GM21737 (cell line): ENCODE measurements around the gene CCL7.

Experiments used
- ATAC-seq: cut with Tn5 transposase; IDR thresholded peaks from one replicate; pipeline ENCODE4 v1.9.1; 2021; ENCODE audit warnings: mild to moderate bottlenecking, moderate library complexity; ENCODE audit not compliant: unreplicated experiment

The CCL7 gene

DNA sequence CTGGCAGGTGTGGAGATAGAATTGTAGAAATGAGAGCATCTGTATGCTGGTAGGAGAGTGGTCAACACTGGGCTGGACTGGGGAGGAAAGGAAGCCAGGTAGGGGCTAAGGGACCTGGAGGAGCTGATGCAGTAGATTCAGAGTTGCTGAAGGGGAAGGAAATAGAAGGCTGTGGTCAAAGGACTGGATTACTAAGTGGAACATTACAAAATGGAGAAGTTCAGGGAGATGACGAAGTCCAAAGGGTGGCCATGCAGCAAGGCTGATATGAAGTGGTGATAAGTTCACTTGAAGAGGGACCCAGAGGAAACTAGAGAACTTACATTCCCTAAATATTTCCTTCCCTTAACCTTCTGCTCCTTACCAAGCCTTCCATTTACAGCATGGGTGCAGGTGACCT lies 23.6 kb upstream of the CCL7 start:
- ATAC-seq, result no peak

GRCh38 chr17:34246881-34247280 lies 23.1 kb upstream of the CCL7 start:
- ATAC-seq, result no peak

DNA sequence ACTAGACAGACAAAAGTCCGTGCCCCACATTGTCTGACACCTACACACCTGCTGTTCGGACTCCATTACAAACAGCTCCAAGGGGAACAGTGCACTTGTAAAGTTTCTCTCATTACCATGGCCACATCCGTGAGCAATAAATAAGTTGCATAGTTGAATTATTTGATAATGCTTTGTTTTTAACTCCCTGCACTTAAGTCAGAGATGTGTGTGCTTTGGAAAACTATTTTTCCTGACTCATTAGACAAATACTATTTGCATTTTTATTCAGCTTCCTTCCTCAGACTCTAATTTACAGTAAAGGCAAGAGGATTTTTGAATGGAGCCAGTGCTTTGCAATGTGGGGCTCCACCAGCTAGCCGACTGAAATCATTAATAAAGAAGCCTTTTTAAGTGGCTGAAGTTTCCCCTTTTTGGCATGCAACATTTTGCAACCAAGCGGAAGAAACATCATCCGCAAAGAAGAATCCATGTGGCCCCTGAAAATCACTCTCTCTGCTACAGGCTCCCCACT lies 21.5 kb upstream of the CCL7 start:
- ATAC-seq, result no peak

DNA sequence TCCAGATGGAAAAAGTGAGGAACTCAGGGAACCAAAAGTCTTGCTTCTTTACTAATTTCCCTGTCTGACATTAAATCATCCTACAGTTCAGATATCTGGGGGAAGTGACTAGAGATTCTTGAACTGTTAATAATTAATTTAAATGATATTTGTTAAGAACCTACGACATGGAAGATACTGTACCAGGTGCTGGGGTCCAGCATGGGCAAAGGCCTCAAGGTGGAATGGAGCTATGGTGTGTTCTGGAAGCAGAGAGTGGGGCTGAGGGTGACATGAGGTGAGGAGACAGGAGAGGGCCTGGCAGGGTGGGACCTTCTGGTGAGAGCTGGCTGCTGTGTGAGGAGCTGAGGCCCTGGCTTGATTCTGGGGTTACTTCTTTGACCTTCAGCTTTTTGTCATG lies 21.0 kb upstream of the CCL7 start:
- no peak for ATAC-seq

GRCh38 chr17:34249478-34249877 lies 20.5 kb upstream of the CCL7 start:
- no peak for ATAC-seq

DNA sequence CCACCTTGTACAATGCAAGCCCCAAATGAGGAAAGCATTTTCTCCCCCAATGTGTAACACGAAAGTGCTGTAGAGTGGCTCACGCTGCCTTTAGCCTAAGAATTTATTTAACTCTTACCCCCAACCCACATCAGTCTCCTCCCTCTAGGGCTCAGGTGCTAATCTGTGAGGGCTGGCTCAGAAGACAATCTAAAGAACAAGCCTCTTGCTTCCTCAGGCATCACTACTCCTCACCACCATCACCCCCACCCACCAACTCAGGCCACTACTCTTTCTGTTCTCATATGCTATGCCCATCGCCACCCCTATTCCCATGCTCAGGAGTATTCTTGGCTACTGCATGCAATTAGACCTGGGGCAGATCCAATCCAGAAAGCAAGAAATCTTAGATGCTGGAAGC lies 18.8 kb upstream of the CCL7 start:
- no peak for ATAC-seq

- no peak for ATAC-seq
Measured at GRCh38 chr17:34252095-34252443, 18.0 kb upstream of the CCL7 start.

DNA sequence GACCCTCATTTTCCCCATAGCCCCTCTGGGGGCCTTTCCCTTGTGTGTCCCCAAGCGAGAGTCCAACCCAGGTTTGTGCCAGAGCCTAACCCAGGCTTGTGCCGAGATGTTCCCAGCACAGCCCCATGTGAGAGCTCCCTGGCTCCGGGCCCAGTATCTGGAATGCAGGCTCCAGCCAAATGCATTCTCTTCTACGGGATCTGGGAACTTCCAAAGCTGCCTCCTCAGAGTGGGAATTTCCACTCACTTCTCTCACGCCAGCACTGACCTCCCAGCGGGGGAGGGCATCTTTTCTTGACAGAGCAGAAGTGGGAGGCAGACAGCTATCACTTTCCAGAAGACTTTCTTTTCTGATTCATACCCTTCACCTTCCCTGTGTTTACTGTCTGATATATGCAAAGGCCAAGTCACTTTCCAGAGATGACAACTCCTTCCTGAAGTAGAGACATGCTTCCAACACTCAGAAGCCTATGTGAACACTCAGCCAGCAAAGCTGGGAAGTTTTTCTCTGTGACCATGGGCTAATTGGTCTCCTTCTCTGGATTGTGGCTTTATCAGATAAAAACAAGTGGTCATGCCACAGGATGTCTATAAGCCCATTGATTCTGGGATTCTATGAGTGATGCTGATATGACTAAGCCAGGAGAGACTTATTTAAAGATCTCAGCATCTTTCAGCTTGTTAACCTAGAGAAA lies 17.4 kb upstream of the CCL7 start:
- no peak for ATAC-seq

DNA sequence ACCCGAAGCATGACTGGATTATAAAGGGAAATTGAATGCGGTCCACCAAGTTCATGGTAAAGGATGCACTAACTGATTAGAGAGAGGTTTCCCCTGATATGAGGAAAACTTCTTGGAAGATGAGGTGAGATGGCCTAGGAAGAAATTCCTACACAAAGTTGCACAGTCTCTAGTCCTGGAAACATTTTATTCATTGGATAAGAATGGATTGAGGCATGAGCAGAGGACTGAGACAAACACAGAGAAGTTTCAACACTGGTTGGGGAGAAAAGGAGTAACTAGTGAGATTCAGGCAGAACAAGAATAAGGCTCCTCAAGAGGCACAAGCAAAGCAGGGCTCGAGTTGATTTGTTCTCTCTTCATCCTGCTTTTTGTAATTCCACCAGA lies 16.9 kb upstream of the CCL7 start:
- ATAC-seq, result no peak

DNA sequence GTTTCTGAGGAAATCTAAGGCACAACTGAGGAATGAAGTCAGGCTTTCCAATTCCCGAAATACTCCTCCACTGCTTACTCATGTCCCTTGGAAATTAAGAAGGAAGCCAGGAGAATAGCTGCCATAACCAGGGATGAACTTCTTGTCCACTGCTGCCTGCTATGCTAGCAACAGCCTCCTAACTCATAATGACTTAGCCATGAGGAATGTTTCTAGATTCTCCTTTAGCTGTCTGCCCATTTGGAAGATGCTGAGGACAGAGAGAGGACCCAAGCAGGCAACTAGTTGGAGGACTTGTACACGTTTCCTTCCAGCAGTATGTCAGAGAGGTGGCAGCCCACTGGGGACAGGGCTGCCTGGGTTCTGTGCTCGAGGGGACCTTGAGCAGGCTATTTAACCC lies 15.9 kb upstream of the CCL7 start:
- ATAC-seq, result no peak

- ATAC-seq, result no peak
Measured at GRCh38 chr17:34254651-34255380, 15.2 kb upstream of the CCL7 start, which contains the start of gene CCL2. Gene CCL2 (plus strand): TSS chr17:34255285. CDS start chr17:34255350, 65 bp downstream.

DNA sequence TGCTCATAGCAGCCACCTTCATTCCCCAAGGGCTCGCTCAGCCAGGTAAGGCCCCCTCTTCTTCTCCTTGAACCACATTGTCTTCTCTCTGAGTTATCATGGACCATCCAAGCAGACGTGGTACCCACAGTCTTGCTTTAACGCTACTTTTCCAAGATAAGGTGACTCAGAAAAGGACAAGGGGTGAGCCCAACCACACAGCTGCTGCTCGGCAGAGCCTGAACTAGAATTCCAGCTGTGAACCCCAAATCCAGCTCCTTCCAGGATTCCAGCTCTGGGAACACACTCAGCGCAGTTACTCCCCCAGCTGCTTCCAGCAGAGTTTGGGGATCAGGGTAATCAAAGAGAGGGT lies 14.7 kb upstream of the CCL7 start:
- ATAC-seq, result no peak

DNA sequence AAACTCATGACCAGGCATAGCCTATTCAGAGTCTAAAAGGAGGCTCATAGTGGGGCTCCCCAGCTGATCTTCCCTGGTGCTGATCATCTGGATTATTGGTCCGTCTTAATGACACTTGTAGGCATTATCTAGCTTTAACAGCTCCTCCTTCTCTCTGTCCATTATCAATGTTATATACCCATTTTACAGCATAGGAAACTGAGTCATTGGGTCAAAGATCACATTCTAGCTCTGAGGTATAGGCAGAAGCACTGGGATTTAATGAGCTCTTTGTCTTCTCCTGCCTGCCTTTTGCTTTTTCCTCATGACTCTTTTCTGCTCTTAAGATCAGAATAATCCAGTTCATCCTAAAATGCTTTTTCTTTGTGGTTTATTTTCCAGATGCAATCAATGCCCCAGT lies 14.2 kb upstream of the CCL7 start:
- ATAC-seq, result no peak

DNA sequence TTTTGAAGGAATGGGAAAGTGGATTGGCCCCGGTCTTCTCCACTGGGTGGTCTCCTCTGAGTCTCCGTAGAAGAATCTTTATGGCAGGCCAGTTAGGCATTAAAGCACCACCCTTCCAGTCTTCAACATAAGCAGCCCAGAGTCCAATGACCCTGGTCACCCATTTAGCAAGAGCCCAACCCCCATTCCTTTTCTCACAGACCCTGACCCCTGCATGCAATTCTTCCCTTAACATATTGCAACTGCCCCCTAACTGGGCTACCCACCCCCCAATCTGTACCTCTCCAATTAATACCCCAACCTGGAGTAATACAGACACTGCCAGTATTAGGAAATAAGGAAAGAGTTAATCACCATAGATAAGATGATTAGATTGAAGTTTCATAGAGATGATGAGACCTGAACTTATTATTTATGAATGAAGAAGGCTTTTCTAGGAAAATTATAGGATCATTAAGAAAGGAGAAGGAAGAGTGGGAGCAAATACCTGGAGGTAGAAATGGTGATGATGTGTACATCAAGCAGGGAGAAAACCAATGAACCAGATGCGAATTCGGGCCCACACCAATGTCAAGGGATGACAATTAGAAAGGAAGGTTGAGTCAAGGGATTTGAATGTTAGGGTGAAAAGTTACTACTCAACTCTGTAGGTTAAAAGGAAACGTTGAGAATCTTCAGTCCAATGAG lies 12.6 kb upstream of the CCL7 start:
- ATAC-seq, result no peak

- ATAC-seq, result no peak
Measured at GRCh38 chr17:34257986-34258326, 12.1 kb upstream of the CCL7 start.

DNA sequence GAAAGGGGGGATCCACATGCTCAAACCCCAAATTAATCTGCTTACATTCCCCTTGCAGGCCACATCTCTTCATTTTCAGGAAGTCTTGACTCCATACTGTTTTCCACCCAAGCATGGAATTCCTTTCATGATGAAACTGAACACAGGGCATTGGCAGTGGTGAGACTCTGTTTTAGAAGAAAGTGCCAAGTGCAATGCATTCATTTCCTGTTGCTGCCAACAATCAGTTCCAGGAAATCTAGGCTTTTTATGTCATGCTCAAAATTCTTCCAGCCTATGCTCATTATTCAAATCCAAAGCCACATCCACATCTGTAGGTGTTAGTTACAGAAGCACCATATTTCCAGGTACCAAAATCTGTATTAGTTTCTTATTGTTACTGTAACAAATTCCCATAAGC lies 10.9 kb upstream of the CCL7 start:
- ATAC-seq, result no peak

GRCh38 chr17:34260861-34261260 lies 9.2 kb upstream of the CCL7 start:
- ATAC-seq, result no peak

DNA sequence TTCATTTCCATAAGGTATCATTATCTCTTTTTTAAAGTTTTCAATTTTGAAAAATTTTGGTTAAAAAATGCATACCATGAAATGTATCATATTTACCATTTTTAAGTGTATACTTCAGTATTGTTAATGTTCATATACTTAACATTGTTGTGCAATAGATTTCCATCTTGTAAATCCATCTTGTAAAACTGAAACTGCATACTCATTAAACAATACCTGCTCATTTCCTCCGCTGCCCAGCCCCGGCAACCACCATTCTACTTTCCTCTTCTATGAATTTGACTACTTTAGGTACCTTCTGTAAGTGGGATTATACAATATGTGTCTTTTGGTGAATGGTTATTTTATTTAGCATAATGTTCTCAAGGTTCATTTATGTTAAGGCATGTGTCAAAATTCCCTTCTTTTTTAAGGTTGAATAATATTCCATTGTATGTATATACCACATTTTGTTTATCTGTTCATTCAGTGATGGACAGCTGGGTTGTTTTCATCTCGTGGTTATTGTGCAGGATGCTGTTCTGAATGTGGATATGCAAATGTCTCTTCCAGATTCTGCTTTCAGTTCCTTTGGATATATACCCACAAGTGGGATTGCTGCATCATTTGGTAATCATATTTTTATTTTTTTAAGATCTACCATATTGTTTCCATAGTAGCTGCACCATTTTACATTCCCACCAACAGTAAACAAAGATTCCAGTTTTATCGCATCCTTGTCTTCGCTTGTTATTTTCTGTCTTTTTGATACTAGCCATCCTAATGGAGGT lies 8.3 kb upstream of the CCL7 start:
- no peak for ATAC-seq

DNA sequence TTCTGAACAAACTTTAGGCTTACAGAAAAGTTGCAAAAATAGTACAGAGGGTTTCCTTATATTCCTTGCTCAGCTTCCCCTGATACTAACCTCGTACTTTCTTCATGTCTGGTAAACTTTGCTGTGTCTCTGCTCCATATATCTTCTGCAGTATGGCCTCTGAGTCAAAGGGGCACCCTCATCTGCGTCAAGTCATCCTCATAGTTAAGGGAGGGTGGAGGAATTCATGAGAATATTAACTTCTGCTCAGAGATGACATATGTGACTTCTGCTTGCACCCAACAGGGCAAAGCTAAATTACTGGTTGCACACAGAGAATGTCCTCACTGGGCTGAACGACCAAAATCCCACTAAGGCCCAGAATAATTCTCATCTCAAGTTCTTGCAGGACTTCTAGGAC lies 4.3 kb upstream of the CCL7 start:
- no peak for ATAC-seq

DNA sequence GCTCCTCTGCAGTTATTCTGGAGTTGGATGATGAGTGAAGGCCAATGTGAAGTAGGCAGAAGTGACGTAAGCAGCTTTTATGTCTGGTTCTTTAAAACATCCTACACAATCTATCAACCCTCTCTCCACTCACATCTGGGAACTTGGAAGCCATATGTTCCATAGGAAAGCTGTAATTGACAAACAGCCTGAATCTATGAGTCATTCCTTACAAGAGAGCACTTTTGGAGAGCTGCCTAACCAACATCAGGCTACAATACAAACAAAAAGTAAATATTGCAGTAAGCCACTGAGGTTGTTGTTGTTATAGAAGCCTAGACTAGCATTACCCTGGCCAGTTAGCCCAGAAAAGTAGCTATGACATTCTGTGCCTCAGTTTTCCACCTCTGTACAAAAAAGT lies 5.9 kb downstream of the CCL7 start:
- no peak for ATAC-seq

GRCh38 chr17:34276826-34277225 lies 6.8 kb downstream of the CCL7 start:
- ATAC-seq, result no peak
